Natural killer cell treated with Interleukin-12 subunit alpha and Interleukin-12 subunit beta and Interleukin-15 and Interleukin-18, amount 100 ng/mL, for 72 hours (primary cell): Measurements from ENCODE around the gene HMX1. TPM values are rescaled to one million over a fixed set of nuclear protein-coding genes. Genes with fewer than 3 reads are reported as not detected.
A peak's percentile ranks its signal among the peaks of the same experiment; 100 is the strongest.

ENCODE experiments used
- ATAC-seq, 2 donors: fragments of 150-1000 bp; cut with Tn5 transposase in 1 of 2; sonication (Bioruptor Pico), chemical (Tn5 transposase) in 1 of 2; 2 replicates each; pipeline ENCODE4 v1.10.0; 2021
- DNase-seq: peaks from one replicate; pipeline ENCODE4 v3.0.0; 2022; ENCODE audit warnings: low spot score
- H3K27ac Mint-ChIP-seq, 2 donors: 1 replicate in 1 of 2; 2 replicates in 1 of 2; pipeline ENCODE4 v1.8.0; 2022; ENCODE audit warnings: mixed read lengths in 2 of 2, mild to moderate bottlenecking in 1 of 2, moderate library complexity in 1 of 2
- H3K27me3 Mint-ChIP-seq, 2 donors: 1 replicate in 1 of 2; 2 replicates in 1 of 2; pipeline ENCODE4 v1.8.0; 2022; ENCODE audit warnings: mixed read lengths in 2 of 2
- H3K36me3 Mint-ChIP-seq: one replicate; pipeline ENCODE4 v1.8.0; 2022; ENCODE audit warnings: mixed read lengths
- H3K4me1 Mint-ChIP-seq, 2 donors: 1 replicate in 1 of 2; 2 replicates in 1 of 2; pipeline ENCODE4 v1.8.0; 2022; ENCODE audit warnings: low read depth in 2 of 2, mixed read lengths in 2 of 2, mild to moderate bottlenecking in 1 of 2
- H3K4me3 Mint-ChIP-seq: one replicate; pipeline ENCODE4 v1.8.0; 2022; ENCODE audit warnings: mixed read lengths
- H3K9me3 Mint-ChIP-seq: 2 replicates; pipeline ENCODE4 v1.8.0; 2022; ENCODE audit warnings: mixed read lengths
- total RNA-seq, 2 donors: library from RNA; stranded (reverse); gene quantifications; one replicate each; pipeline ENCODE4 v1.2.3, GENCODE V29; 2022

Gene HMX1
- total RNA-seq, 2 donors from 2014 or later = not detected

- H3K27ac Mint-ChIP-seq = no peak overlapping the region
- no peak for ATAC-seq
Measured at GRCh38 chr4:8864912-8865680, 6.5 kb downstream of the HMX1 start.

GRCh38 chr4:8863686-8864682, 7.7 kb downstream of the HMX1 start:
- no peak overlapping the region for H3K4me3 Mint-ChIP-seq

More at GRCh38 chr4:8864912-8865680, 6.5 kb downstream of the HMX1 start:
- Mint-ChIP-seq H3K9me3 (no peaks in the 10 kb centered on the region), H3K4me1 (no peaks in the 10 kb centered on the region), H3K4me3 (no peak overlapping the region), H3K36me3 (no peaks in the 10 kb centered on the region), H3K27me3 (peaks cover 43 to 45% of the 10 kb centered on the region in 2 donors)
- DNase-seq = no peak

GRCh38 chr4:8862800-8863685, 8.6 kb downstream of the HMX1 start:
- Mint-ChIP-seq H3K9me3 (no peaks in the 10 kb centered on the region), H3K4me1 (peaks cover 0 to 2% of the 10 kb centered on the region in 2 donors), H3K4me3 (no peak overlapping the region), H3K27me3 (peaks cover 28 to 34% of the 10 kb centered on the region in 2 donors), H3K36me3 (no peaks in the 10 kb centered on the region), H3K27ac (no peak overlapping the region)
- DNase-seq (no peak), ATAC-seq (no peak)

More at GRCh38 chr4:8863686-8864682, 7.7 kb downstream of the HMX1 start:
- ATAC-seq = no peak
- DNase-seq = no peak
- Mint-ChIP-seq H3K4me1 (no peaks in the 10 kb centered on the region), H3K36me3 (no peaks in the 10 kb centered on the region), H3K27ac (no peak overlapping the region), H3K9me3 (no peaks in the 10 kb centered on the region), H3K27me3 (peaks cover 38 to 41% of the 10 kb centered on the region in 2 donors)

- H3K27me3 Mint-ChIP-seq = peaks cover 28 to 35% of the 10 kb centered on the region in 2 donors
- H3K9me3 Mint-ChIP-seq = no peaks in the 10 kb centered on the region
Measured at GRCh38 chr4:8862334-8862733, 9.3 kb downstream of the HMX1 start.

GRCh38 chr4:8861576-8862295, 9.9 kb downstream of the HMX1 start:
- ATAC-seq = no peak
- Mint-ChIP-seq H3K4me1 (peaks cover under 1 to 2% of the 10 kb centered on the region in 2 donors), H3K27me3 (peaks cover 25 to 34% of the 10 kb centered on the region in 2 donors), H3K4me3 (no peak overlapping the region), H3K9me3 (no peaks in the 10 kb centered on the region), H3K36me3 (no peaks in the 10 kb centered on the region), H3K27ac (no peak overlapping the region)
- DNase-seq = no peak

More at GRCh38 chr4:8862334-8862733, 9.3 kb downstream of the HMX1 start:
- Mint-ChIP-seq H3K36me3 (no peaks in the 10 kb centered on the region), H3K4me1 (peaks cover 0 to 2% of the 10 kb centered on the region in 2 donors), H3K27ac (no peak overlapping the region), H3K4me3 (no peak overlapping the region)
- ATAC-seq (no peak), DNase-seq (no peak)

- peaks cover 25 to 30% of the 10 kb centered on the region in 2 donors for H3K27me3 Mint-ChIP-seq
- H3K4me3 Mint-ChIP-seq = no peak overlapping the region
- ATAC-seq (no peak), DNase-seq (no peak)
- peaks cover 4% of the 10 kb centered on the region for H3K36me3 Mint-ChIP-seq
- H3K27ac Mint-ChIP-seq = no peak overlapping the region
- H3K9me3 Mint-ChIP-seq = no peaks in the 10 kb centered on the region
- H3K4me1 Mint-ChIP-seq = peaks cover 5 to 8% of the 10 kb centered on the region in 2 donors
Measured at GRCh38 chr4:8860892-8861575, 10.6 kb downstream of the HMX1 start.

- no peak overlapping the region for H3K4me3 Mint-ChIP-seq
- H3K27me3 Mint-ChIP-seq = peaks cover 32 to 33% of the 10 kb centered on the region in 2 donors
- ATAC-seq (no peak), DNase-seq (no peak)
- peaks cover 6% of the 10 kb centered on the region for H3K36me3 Mint-ChIP-seq
- H3K9me3 Mint-ChIP-seq = no peaks in the 10 kb centered on the region
- peaks cover 9 to 11% of the 10 kb centered on the region in 2 donors for H3K4me1 Mint-ChIP-seq
- H3K27ac Mint-ChIP-seq = no peak overlapping the region
Measured at GRCh38 chr4:8860096-8860891, 11.3 kb downstream of the HMX1 start.

GRCh38 chr4:8859550-8860095, 12.0 kb downstream of the HMX1 start:
- DNase-seq (no peak), ATAC-seq (no peak)
- Mint-ChIP-seq H3K4me3 (no peak overlapping the region), H3K4me1 (peaks cover 11 to 15% of the 10 kb centered on the region in 2 donors), H3K27ac (no peak overlapping the region), H3K27me3 (peaks cover 34 to 37% of the 10 kb centered on the region in 2 donors), H3K36me3 (peaks cover 6% of the 10 kb centered on the region), H3K9me3 (no peaks in the 10 kb centered on the region)

GRCh38 chr4:8858701-8859210, 12.9 kb downstream of the HMX1 start:
- Mint-ChIP-seq H3K36me3 (peaks cover 6% of the 10 kb centered on the region), H3K4me1 (peaks cover 11 to 15% of the 10 kb centered on the region in 2 donors), H3K27me3 (peaks cover 34 to 35% of the 10 kb centered on the region in 2 donors), H3K27ac (no peak overlapping the region), H3K9me3 (no peaks in the 10 kb centered on the region), H3K4me3 (no peak overlapping the region)
- DNase-seq = no peak
- no peak for ATAC-seq

GRCh38 chr4:8857766-8858700, 13.6 kb downstream of the HMX1 start:
- H3K27me3 Mint-ChIP-seq = peaks cover 34 to 39% of the 10 kb centered on the region in 2 donors
- peaks cover 6% of the 10 kb centered on the region for H3K36me3 Mint-ChIP-seq
- H3K9me3 Mint-ChIP-seq = no peaks in the 10 kb centered on the region
- ATAC-seq (no peak), DNase-seq (no peak)
- peak overlapping the region; percentile 66 for H3K4me3 Mint-ChIP-seq
- no peak overlapping the region for H3K27ac Mint-ChIP-seq
- H3K4me1 Mint-ChIP-seq = peaks cover 11 to 15% of the 10 kb centered on the region in 2 donors
